Ishikawa (cell line): ENCODE results near the gene COL6A5.

Experiments
- CEBPB ChIP-seq: IDR thresholded peaks from 2 replicates; pipeline ENCODE4 v1.6.1; 2012
- CREB1 ChIP-seq: IDR thresholded peaks from 2 replicates; pipeline ENCODE4 v1.6.1; 2012; ENCODE audit warnings: low read depth
- EGR1 ChIP-seq: IDR thresholded peaks from 2 replicates; pipeline ENCODE4 v1.6.1; 2012
- EP300 ChIP-seq: IDR thresholded peaks from 2 replicates; pipeline ENCODE4 v1.6.1; 2012; ENCODE audit warnings: borderline replicate concordance
- FOXM1 ChIP-seq: IDR thresholded peaks from 2 replicates; pipeline ENCODE4 v1.6.1; 2012; ENCODE audit warnings: low read depth, borderline replicate concordance
- MAX ChIP-seq: IDR thresholded peaks from 2 replicates; pipeline ENCODE4 v1.6.1; 2012
- NFIC ChIP-seq: IDR thresholded peaks from 2 replicates; pipeline ENCODE4 v1.6.1; 2012
- RAD21 ChIP-seq: IDR thresholded peaks from 2 replicates; pipeline ENCODE4 v1.6.1; 2012; ENCODE audit warnings: low read depth
- REST ChIP-seq: IDR thresholded peaks from 2 replicates; pipeline ENCODE4 v1.6.1; 2012; ENCODE audit warnings: low read depth, mild to moderate bottlenecking
- TAF1 ChIP-seq: IDR thresholded peaks from 2 replicates; pipeline ENCODE4 v1.6.1; 2012; ENCODE audit warnings: low read depth, mild to moderate bottlenecking
- TCF12 ChIP-seq: IDR thresholded peaks from 2 replicates; pipeline ENCODE4 v1.6.1; 2012; ENCODE audit warnings: low read depth
- TEAD4 ChIP-seq: IDR thresholded peaks from 2 replicates; pipeline ENCODE4 v1.6.1; 2012
- USF1 ChIP-seq: IDR thresholded peaks from 2 replicates; pipeline ENCODE4 v1.6.1; 2012
- YY1 ChIP-seq: IDR thresholded peaks from 2 replicates; pipeline ENCODE4 v1.6.1; 2012; ENCODE audit warnings: low read depth
- ZBTB7A ChIP-seq: IDR thresholded peaks from 2 replicates; pipeline ENCODE4 v1.6.1; 2012; ENCODE audit warnings: low read depth

The COL6A5 gene

GRCh38 chr3:130429713-130430023, 84.2 kb downstream of the COL6A5 start:
- TF ChIP-seq TCF12 (no peak), REST (no peak), ZBTB7A (no peak), TEAD4 (no peak)

GRCh38 chr3:130430266-130430665, 84.8 kb downstream of the COL6A5 start:
- TF ChIP-seq FOXM1 (no peak), TEAD4 (no peak), RAD21 (no peak), REST (no peak), ZBTB7A (no peak), CEBPB (no peak), EP300 (no peak), TCF12 (no peak), USF1 (no peak), NFIC (no peak), YY1 (no peak), CREB1 (no peak), EGR1 (no peak), TAF1 (no peak), MAX (no peak)

- TF ChIP-seq EP300 (no peak), TCF12 (no peak), TEAD4 (no peak), CEBPB (no peak), ZBTB7A (no peak), NFIC (no peak), FOXM1 (no peak), RAD21 (no peak), EGR1 (no peak), USF1 (no peak)
These were observed 87.8 kb downstream of the COL6A5 start for GRCh38 chr3:130433306-130433705.

- TF ChIP-seq RAD21 = no peak
- TF ChIP-seq EGR1 = no peak
- no peak for TF ChIP-seq MAX
- TF ChIP-seq REST = no peak
- TF ChIP-seq CREB1 = no peak
- no peak for TF ChIP-seq EP300
- TF ChIP-seq TAF1 = no peak
- TF ChIP-seq FOXM1 = no peak
- TF ChIP-seq CEBPB = no peak
These were observed 96.8 kb downstream of the COL6A5 start for GRCh38 chr3:130442284-130442683.

GRCh38 chr3:130456540-130456939, 111.1 kb downstream of the COL6A5 start:
- TF ChIP-seq EP300 (no peak), CEBPB (no peak), YY1 (no peak), CREB1 (no peak), TEAD4 (no peak), TAF1 (no peak), MAX (no peak), FOXM1 (no peak)
